Measurements from ENCODE around the gene THRB.

Gene THRB

GRCh38 chr3:24201301-24201700, 293.3 kb downstream of the THRB start:
- DNase-seq: no peak

- DNase-seq: no peak
Observed at GRCh38 chr3:24199775-24200247, 294.8 kb downstream of the THRB start.

- DNase-seq: no peak
Observed at GRCh38 chr3:24199300-24199699, 295.4 kb downstream of the THRB start.

GRCh38 chr3:24198728-24199127, 295.9 kb downstream of the THRB start:
- no peak for DNase-seq

GRCh38 chr3:24197809-24198208, 296.8 kb downstream of the THRB start:
- no peak for DNase-seq

GRCh38 chr3:24196526-24196925, 298.1 kb downstream of the THRB start:
- DNase-seq: no peak

GRCh38 chr3:24195504-24196230, 299.0 kb downstream of the THRB start:
- DNase-seq: no peak

GRCh38 chr3:24192469-24193056, 302.1 kb downstream of the THRB start:
- no peak for DNase-seq

- peak; percentile 82 for DNase-seq
Observed at GRCh38 chr3:24191801-24192403, 302.7 kb downstream of the THRB start.

GRCh38 chr3:24190256-24190655, 304.4 kb downstream of the THRB start:
- no peak for DNase-seq

GRCh38 chr3:24185738-24186384, 308.8 kb downstream of the THRB start:
- peak; percentile 73 for DNase-seq

- peak; percentile 94 for DNase-seq
Observed at GRCh38 chr3:24184528-24185176, 310.0 kb downstream of the THRB start.

- DNase-seq: no peak
Observed at GRCh38 chr3:24182756-24183155, 311.9 kb downstream of the THRB start.

- no peak for DNase-seq
Observed at GRCh38 chr3:24181256-24181655, 313.4 kb downstream of the THRB start.

GRCh38 chr3:24180616-24181015, 314.0 kb downstream of the THRB start:
- no peak for DNase-seq

GRCh38 chr3:24177201-24177600, 317.4 kb downstream of the THRB start:
- no peak for DNase-seq

- no peak for DNase-seq
Observed at GRCh38 chr3:24174614-24175013, 320.0 kb downstream of the THRB start.

GRCh38 chr3:24168977-24169376, 325.7 kb downstream of the THRB start:
- DNase-seq: no peak

- no peak for DNase-seq
Observed at GRCh38 chr3:24167429-24167828, 327.2 kb downstream of the THRB start.

GRCh38 chr3:24166515-24166914, 328.1 kb downstream of the THRB start:
- no peak for DNase-seq

GRCh38 chr3:24165603-24165982, 329.1 kb downstream of the THRB start:
- DNase-seq: no peak

GRCh38 chr3:24164967-24165602, 329.6 kb downstream of the THRB start:
- DNase-seq: no peak

GRCh38 chr3:24162929-24163328, 331.7 kb downstream of the THRB start:
- DNase-seq: no peak

Measured in NCI-H524 treated with DMSO at 0.1 percent for 48 hours (cell line).